ENCODE results near the gene SMTNL1.

DNA sequence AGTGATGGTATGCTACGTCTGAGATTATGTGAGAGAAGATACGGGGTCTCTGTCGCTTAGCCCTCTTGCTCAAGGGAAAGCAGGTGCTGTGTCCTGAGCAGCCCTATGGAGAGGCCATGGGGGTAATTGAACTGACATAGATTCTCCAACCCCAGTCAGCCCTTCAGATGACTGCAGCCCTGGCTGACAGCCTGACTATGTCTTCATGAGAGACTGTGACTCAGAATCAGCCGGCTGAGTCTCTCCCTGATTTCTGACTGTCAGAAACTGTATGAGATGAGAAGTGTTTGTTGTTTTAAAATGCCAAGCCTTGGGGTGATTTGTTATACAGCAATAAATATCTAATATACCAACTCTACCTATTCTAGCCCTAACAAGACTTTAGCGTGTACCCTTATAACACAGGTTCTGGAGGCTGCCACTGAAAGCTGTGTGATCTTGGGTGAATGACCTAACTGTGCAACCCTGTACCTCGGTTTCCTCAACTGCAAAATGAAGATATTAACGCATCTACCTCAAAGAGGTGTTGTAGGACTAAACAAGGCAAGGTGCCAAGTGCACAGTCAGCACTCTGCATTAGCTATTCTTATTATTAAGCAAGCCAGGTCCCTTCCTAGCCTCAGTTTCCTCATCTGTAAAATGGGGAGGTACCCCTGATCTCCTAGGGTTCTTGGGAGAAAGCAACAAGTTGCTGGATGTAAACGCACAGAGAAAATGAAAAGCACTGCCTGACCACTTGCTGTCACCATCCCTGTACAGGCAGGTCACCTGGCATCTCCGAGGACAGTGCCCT lies 46.7 kb upstream of the SMTNL1 start:
- TF ChIP-seq GATA1 (IDR thresholded peaks at IDR 0.05; ENCODE audit: low read depth, low read length) (no peak), POLR2A (IDR thresholded peaks at IDR 0.05; ENCODE audit: low read length) (no peak)

All from erythroblast (primary cell).